ENCODE results near the gene CREB5.
A peak's percentile ranks its signal among the peaks of the same experiment; 100 is the strongest.

CREB5 gene

GRCh38 chr7:28724563-28724962 lies 312.2 kb downstream of the CREB5 start:
- DNase-seq = no peak

- no peak for DNase-seq
Measured at GRCh38 chr7:28725045-28725642, 312.8 kb downstream of the CREB5 start.

GRCh38 chr7:28725911-28726310 lies 313.6 kb downstream of the CREB5 start:
- no peak for DNase-seq

GRCh38 chr7:28726555-28726954 lies 314.2 kb downstream of the CREB5 start:
- DNase-seq = no peak

- DNase-seq = no peak
Measured at GRCh38 chr7:28729281-28729680, 317.0 kb downstream of the CREB5 start.

GRCh38 chr7:28729727-28730126 lies 317.4 kb downstream of the CREB5 start:
- no peak for DNase-seq

GRCh38 chr7:28731092-28731658 lies 318.9 kb downstream of the CREB5 start:
- no peak for DNase-seq

- no peak for DNase-seq
Measured at GRCh38 chr7:28732071-28732869, 320.0 kb downstream of the CREB5 start.

GRCh38 chr7:28733035-28733434 lies 320.7 kb downstream of the CREB5 start:
- no peak for DNase-seq

GRCh38 chr7:28738412-28738811 lies 326.1 kb downstream of the CREB5 start:
- DNase-seq = no peak

GRCh38 chr7:28739128-28739527 lies 326.8 kb downstream of the CREB5 start:
- peak in 1 of 2 experiments; percentile 13 for DNase-seq

- peak; percentile 87 to 93 for DNase-seq
Measured at GRCh38 chr7:28739826-28740225, 327.5 kb downstream of the CREB5 start.

- no peak for DNase-seq
Measured at GRCh38 chr7:28744951-28745350, 332.6 kb downstream of the CREB5 start.

- DNase-seq = no peak
Measured at GRCh38 chr7:28745351-28745750, 333.0 kb downstream of the CREB5 start.

GRCh38 chr7:28747404-28747803 lies 335.1 kb downstream of the CREB5 start:
- no peak for DNase-seq

GRCh38 chr7:28747854-28748253 lies 335.5 kb downstream of the CREB5 start:
- DNase-seq = peak in 1 of 2 experiments; percentile 10

- DNase-seq = no peak
Measured at GRCh38 chr7:28748346-28748745, 336.0 kb downstream of the CREB5 start.

GRCh38 chr7:28748933-28749584 lies 336.7 kb downstream of the CREB5 start:
- DNase-seq = no peak

- DNase-seq = no peak
Measured at GRCh38 chr7:28749638-28750037, 337.3 kb downstream of the CREB5 start.

- DNase-seq = no peak
Measured at GRCh38 chr7:28750981-28751380, 338.7 kb downstream of the CREB5 start.

- DNase-seq = no peak
Measured at GRCh38 chr7:28753613-28754012, 341.3 kb downstream of the CREB5 start.

- DNase-seq = peak; percentile 13 to 44
Measured at GRCh38 chr7:28754027-28754426, 341.7 kb downstream of the CREB5 start.

- DNase-seq = no peak
Measured at GRCh38 chr7:28754447-28754846, 342.1 kb downstream of the CREB5 start.

- no peak for DNase-seq
Measured at GRCh38 chr7:28755255-28755654, 342.9 kb downstream of the CREB5 start.
